Eye (tissue), 1 donor: Measurements from ENCODE around the gene CTSA.

Experiments used
- DNase-seq: peaks from one replicate; pipeline ENCODE4 v3.0.0-alpha.2; 2015

The CTSA gene

GRCh38 chr20:45940469-45940868 lies 49.3 kb downstream of the CTSA start:
- DNase-seq = no peak

GRCh38 chr20:45943613-45944012 lies 52.5 kb downstream of the CTSA start:
- DNase-seq = no peak

GRCh38 chr20:45944151-45944964 lies 53.2 kb downstream of the CTSA start:
- DNase-seq = no peak

- DNase-seq = no peak
Measured at GRCh38 chr20:45944965-45945677, 54.0 kb downstream of the CTSA start.

GRCh38 chr20:45945678-45946148 lies 54.6 kb downstream of the CTSA start:
- no peak for DNase-seq

GRCh38 chr20:45946149-45946970 lies 55.2 kb downstream of the CTSA start:
- DNase-seq = no peak

GRCh38 chr20:45947110-45947866 lies 56.2 kb downstream of the CTSA start:
- no peak for DNase-seq

- no peak for DNase-seq
Measured at GRCh38 chr20:45948261-45948733, 57.2 kb downstream of the CTSA start.
